ENCODE results near the gene KRT6B. TPM values are rescaled to one million over a fixed set of nuclear protein-coding genes. Genes with fewer than 3 reads are reported as not detected.

Gene KRT6B
- total and polyA plus RNA-seq, 2 of the 8 experiments (the other 6 are each of a cell fraction or from before 2014, with no cell fraction given): not detected

DNA sequence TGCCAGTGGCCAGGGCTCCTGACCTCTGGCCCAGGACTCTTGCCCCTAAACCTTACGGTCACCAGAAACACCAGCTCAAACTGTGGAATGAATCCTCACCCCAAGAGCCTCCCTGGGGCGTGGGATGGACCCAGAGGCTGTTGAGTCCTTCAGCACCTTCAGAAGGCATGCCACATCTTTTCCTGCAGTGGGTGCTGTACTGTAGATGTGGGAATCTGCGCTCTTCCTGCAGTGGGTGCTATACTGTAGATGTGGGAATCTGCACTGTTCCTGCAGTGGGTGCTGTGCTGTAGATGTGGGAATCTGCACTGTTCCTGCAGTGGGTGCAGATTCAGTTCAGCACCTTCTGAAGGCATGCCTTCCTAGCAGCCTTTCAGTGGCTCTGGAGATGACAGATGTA, 47.0 kb downstream of the KRT6B start:
- no peaks in the 10 kb centered on the region for H3K36me3 ChIP-seq (ENCODE audit: control insufficient read depth in 2 of 4, insufficient read depth in 4 of 4, low read length in 3 of 4)
- no peaks in the 10 kb centered on the region for H3K23me2 ChIP-seq (ENCODE audit: low read depth, low read length)
- H2BK20ac ChIP-seq (ENCODE audit: low read length): no peak overlapping the region
- no peaks in the 10 kb centered on the region for H3K79me2 ChIP-seq (ENCODE audit: control insufficient read depth in 1 of 2, insufficient read depth in 2 of 2, low read length in 2 of 2)
- H2AFZ ChIP-seq (ENCODE audit: low read length): no peak overlapping the region
- H4K5ac ChIP-seq (ENCODE audit: insufficient read length, low read depth, low read length): no peak overlapping the region
- no peak overlapping the region for H3K18ac ChIP-seq (ENCODE audit: extremely low read depth, low read length)
- H4K8ac ChIP-seq (ENCODE audit: extremely low read depth, insufficient read depth, low read length): no peak overlapping the region
- no peak overlapping the region for H3K27ac ChIP-seq (ENCODE audit: low read depth, low read length)
- no peak overlapping the region for H2AK5ac ChIP-seq (ENCODE audit: low read depth, low read length)
- H3K27me3 ChIP-seq (replicated peaks in 1 of 4; ENCODE audit: control insufficient read depth in 3 of 4, extremely low read depth in 1 of 4, insufficient read depth in 3 of 4, low read length in 3 of 4): no peaks in the 10 kb centered on the region; a peak in 1 of 7 replicates
- peaks cover 2 to 11% of the 10 kb centered on the region in 2 experiments; a peak in 1 of 4 replicates for H3K9me3 ChIP-seq (ENCODE audit: insufficient read depth in 2 of 2, low read depth in 1 of 2, low read length in 1 of 2)
- DNase-seq (ENCODE audit: low read depth in 1 of 2, low spot score in 2 of 2) (no peak), FAIRE-seq (no peak)
- H3K79me1 ChIP-seq (ENCODE audit: low read depth, low read length): no peaks in the 10 kb centered on the region
- ChIA-PET POLR2A (ENCODE audit: partially characterized antibody) (no interaction called here), CTCF (ENCODE audit: partially characterized antibody) (interaction anchor here (0.8 to 5.6 kb wide), 9 partner anchors 10 to 480 kb away, joined by 3 to 36 read pairs (median 3); partner anchors contain the start of gene KRT5)
- no peak overlapping the region for H3K9ac ChIP-seq (replicated peaks in 1 of 4; ENCODE audit: extremely low read depth in 1 of 4, low read depth in 3 of 4, low read length in 3 of 4)
- no peak overlapping the region for H4K91ac ChIP-seq (replicated peaks; ENCODE audit: insufficient read length, low read length)
- H3K56ac ChIP-seq (replicated peaks; ENCODE audit: insufficient read length, low read depth, low read length): no peak overlapping the region
- H2BK12ac ChIP-seq (ENCODE audit: low read depth, low read length): no peak overlapping the region
- H2BK5ac ChIP-seq (ENCODE audit: low read depth, low read length): no peak overlapping the region
- no peak overlapping the region for H3K14ac ChIP-seq (ENCODE audit: insufficient read length)
- no peak overlapping the region for H3K4me3 ChIP-seq (ENCODE audit: extremely low read depth in 1 of 4, insufficient read depth in 2 of 4, low read depth in 3 of 4, low read length in 4 of 4)
- H2BK15ac ChIP-seq (ENCODE audit: low read length): no peak overlapping the region
- H2BK120ac ChIP-seq (replicated peaks; ENCODE audit: low read depth, low read length): no peak overlapping the region
- H3K23ac ChIP-seq (ENCODE audit: insufficient read length): no peak overlapping the region
- no peak overlapping the region for H3K4ac ChIP-seq (replicated peaks; ENCODE audit: insufficient read length, low read depth, low read length)
- WGBS, 2 experiments (ENCODE audit: extremely low coverage in 1 of 2, insufficient coverage in 1 of 2, insufficient read length in 1 of 2, insufficient replicate concordance in 2 of 2, low coverage in 1 of 2, low lambda C conversion rate in 2 of 2, missing lambda C conversion rate in 1 of 2): 73% methylated on average over 3 of the region's 3 CpGs; no CpG with 5 or more reads in 1 of the 2 experiments
- H4K20me1 ChIP-seq (replicated peaks in 1 of 2; ENCODE audit: control insufficient read depth in 1 of 2, insufficient read depth in 2 of 2, low read length in 2 of 2): no peaks in the 10 kb centered on the region
- peaks cover 0 to 5% (median under 1%) of the 10 kb centered on the region in 4 experiments; a peak in 1 of 7 replicates for H3K4me1 ChIP-seq (replicated peaks in 1 of 4; ENCODE audit: control insufficient read depth in 3 of 4, insufficient read depth in 4 of 4, low read length in 3 of 4)
- H3K4me2 ChIP-seq (ENCODE audit: insufficient read depth in 1 of 2, low read depth in 2 of 2, low read length in 2 of 2): no peak overlapping the region
- no peak for TF ChIP-seq ZNF274 (IDR thresholded peaks at IDR 0.05; ENCODE audit: borderline replicate concordance, extremely low read depth, low read length)
- TF ChIP-seq RNF2 (IDR thresholded peaks at IDR 0.05; ENCODE audit: borderline replicate concordance, low read depth, low read length, missing control alignments, poor library complexity, severe bottlenecking): no peak
- TF ChIP-seq TCF12 (IDR thresholded peaks at IDR 0.05; ENCODE audit: low read depth, low read length): no peak
- TF ChIP-seq RAD21 (IDR thresholded peaks at IDR 0.05 in 1 of 2, conservative IDR thresholded peaks at IDR 0.05 in 1 of 2; ENCODE audit: low read depth in 2 of 2, low read length in 2 of 2): no peak
- no peak for TF ChIP-seq ASH2L (IDR thresholded peaks at IDR 0.05; ENCODE audit: low read length)
- TF ChIP-seq YY1 (IDR thresholded peaks at IDR 0.05; ENCODE audit: low read depth, low read length): no peak
- TF ChIP-seq SUZ12 (IDR thresholded peaks at IDR 0.05; ENCODE audit: low read length): no peak
- TF ChIP-seq JUND (IDR thresholded peaks at IDR 0.05; ENCODE audit: low read length): no peak
- no peak for TF ChIP-seq PHF8 (conservative IDR thresholded peaks at IDR 0.05; ENCODE audit: low read depth, low read length)
- TF ChIP-seq BRCA1 (IDR thresholded peaks at IDR 0.05; ENCODE audit: low read depth, low read length): no peak
- TF ChIP-seq SIN3A (conservative IDR thresholded peaks at IDR 0.05 in 1 of 2, IDR thresholded peaks at IDR 0.05 in 1 of 2; ENCODE audit: low read depth in 1 of 2, low read length in 2 of 2): no peak
- no peak for TF ChIP-seq SIX5 (IDR thresholded peaks at IDR 0.05; ENCODE audit: low read depth, low read length)
- no peak for TF ChIP-seq KDM1A (IDR thresholded peaks at IDR 0.05; ENCODE audit: borderline replicate concordance, low read length)
- no peak for TF ChIP-seq SP1 (IDR thresholded peaks at IDR 0.05; ENCODE audit: low read depth, low read length)
- TF ChIP-seq SIRT6 (IDR thresholded peaks at IDR 0.05; ENCODE audit: low read length): no peak
